ENCODE data around the gene CCDC97. TPM values are rescaled to one million over a fixed set of nuclear protein-coding genes. Genes with fewer than 3 reads are reported as not detected.

The CCDC97 gene
- total RNA-seq, 1 donor from 2014 or later = 14.6 TPM

DNA sequence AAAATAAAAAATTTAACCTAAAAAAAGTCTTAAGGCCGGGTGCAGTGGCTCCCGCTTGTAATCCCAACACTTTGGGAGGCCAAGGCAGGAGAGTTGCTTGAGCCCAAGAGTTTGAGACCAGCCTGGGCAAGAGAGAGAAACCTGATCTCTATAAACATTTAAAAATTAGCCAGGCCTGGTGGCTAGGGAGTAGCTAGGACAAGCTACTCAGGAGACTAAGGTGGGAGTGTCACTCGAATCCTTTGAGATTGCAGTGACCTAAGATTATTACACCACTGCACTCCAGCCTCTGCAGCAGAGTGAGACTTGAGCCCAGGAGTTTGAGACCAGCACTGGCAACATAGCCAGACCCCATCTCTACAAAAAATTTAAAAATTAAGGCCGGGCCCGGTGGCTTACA, 1.1 kb downstream of the CCDC97 start:
- no peak for ATAC-seq
- intact Hi-C loops (cut with DNase I) = no loop called here

DNA sequence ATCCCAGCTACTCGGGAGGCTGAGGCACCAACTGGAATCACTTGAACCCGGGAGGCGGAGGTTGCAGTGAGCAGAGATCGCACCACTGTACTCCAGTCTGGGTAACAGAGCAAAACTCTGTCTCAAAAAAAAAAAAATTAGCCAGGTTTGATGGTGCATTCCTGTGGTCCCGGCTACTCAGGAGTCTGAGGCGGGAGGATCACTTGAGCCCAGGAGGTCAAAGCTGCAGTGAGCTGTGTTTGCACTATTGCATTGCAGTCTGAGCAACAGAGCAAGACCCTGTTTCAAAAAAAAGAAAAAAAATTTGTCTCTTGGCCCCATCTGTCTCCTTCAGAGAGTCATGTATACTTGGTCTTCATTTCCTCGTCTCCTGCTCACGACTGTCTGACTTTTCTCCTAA, 1.6 kb downstream of the CCDC97 start:
- ATAC-seq = no peak
- intact Hi-C loops (cut with DNase I) = no loop called here

More for the DNA sequence above, 1.1 kb downstream of the CCDC97 start:
- no peak for DNase-seq (ENCODE audit: missing footprints)

DNA sequence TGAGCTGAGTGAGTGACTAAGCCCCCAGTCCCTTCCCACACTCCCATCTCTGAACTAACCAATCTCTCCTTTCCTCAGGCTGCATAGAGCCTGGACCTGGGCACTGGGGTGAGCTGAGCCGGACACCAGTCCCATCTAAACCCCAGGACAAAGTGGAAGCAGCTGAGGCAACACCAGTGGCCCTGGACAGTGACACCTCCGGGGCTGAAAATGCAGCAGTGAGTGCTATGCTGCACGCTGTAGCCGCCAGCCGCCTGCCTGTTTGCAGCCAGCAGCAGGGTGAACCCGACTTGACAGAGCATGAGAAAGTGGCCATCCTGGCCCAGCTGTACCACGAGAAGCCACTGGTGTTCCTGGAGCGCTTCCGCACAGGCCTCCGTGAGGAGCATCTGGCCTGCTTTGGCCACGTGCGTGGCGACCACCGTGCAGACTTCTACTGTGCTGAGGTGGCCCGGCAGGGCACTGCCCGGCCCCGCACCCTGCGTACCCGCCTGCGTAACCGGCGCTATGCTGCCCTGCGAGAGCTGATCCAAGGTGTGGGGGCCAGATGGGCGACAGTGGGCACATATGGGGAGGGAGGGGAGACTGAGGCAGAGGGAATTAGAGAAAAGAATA, 6.4 kb downstream of the CCDC97 start:
- intact Hi-C loops (cut with DNase I) = no loop called here
- DNase-seq (ENCODE audit: missing footprints) (no peak), ATAC-seq (no peak)

More for the DNA sequence above, 1.6 kb downstream of the CCDC97 start:
- no peak for DNase-seq (ENCODE audit: missing footprints)

DNA sequence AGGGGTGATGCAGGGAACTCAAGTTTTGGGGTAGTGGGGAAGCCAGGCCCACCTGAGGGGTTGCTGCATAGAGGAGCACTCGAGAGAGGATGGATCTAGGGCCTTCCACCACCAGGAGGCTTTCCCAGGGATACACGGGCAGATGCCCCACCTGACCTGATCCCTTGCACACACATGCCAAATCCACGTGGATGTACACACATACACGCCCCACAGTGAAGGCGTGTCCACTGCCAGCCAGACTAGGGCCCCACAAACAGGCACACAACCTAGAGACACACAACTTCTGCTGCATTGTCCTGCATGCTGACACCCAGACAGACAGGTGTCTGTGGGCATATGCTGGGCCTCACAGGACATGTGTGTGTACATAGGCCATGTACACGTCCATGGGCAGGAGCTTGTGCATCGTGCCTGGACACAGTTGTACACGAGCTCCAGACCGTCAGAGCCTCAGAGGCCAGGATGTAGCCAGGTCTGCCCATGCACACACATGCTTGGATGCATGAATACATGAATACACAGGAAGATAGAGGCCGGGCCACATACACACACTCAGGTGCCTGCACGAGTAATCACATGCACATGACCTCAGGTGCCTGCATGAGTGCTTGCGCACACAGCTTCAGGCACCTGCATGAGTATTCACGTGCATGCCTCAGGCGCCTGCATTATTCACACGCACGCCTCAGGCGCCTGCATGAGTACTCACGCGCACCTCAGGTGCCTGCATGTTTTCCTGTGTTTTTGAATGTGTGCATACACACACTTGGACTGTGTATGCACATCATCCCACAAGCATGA, 8.9 kb downstream of the CCDC97 start:
- no peak for DNase-seq (ENCODE audit: missing footprints)
- intact Hi-C loops (cut with DNase I) = no loop called here
- no peak for ATAC-seq

DNA sequence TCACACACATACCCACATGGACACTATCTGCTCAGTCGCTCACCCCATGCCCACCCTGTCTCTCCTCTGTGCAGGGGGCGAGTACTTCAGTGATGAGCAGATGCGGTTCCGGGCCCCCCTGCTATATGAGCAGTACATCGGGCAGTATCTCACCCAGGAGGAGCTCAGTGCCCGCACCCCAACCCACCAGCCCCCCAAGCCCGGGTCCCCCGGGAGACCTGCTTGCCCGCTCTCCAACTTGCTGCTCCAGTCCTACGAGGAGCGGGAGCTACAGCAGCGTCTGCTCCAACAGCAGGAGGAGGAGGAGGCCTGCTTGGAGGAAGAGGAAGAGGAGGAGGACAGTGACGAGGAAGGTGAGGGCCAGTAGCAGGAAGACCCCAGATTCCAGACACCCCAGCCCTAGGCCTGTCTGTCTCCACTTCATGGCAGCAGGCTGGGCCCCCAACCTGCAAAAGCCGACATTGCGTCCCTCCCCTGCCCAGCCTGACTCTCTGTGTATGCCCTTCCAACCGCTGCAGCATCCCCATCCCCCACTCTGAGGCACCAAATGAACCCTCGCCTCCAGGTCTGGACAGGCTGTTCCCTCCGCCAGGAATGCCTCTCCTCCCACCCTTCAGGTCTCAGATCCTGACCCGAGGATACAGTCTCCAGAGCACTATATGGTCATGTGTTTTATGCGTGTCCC, 9.7 kb downstream of the CCDC97 start:
- no peak for ATAC-seq
- intact Hi-C loops (cut with DNase I) = loop anchor here (5.0 kb wide), 1 partner anchor 113 kb away; no protein-coding TSS in a partner anchor
- DNase-seq (ENCODE audit: missing footprints) = no peak

DNA sequence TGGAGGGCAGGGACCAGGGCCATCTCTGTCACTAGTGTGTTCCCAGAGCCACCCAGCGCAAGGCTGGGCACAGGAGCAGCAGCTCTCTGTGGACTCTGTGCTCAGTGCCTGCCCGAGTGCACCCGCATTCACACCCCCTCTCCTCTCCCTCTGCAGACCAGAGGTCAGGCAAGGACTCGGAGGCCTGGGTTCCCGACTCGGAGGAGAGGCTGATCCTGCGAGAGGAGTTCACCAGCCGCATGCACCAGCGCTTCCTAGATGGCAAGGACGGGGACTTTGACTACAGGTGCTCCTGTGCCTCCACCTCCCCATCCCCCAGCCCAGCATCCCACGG, 10.2 kb downstream of the CCDC97 start:
- no peak for ATAC-seq
- intact Hi-C loops (cut with DNase I) = loop anchor here (5.0 kb wide), 1 partner anchor 112 kb away; no protein-coding TSS in a partner anchor
- no peak for DNase-seq (ENCODE audit: missing footprints)

DNA sequence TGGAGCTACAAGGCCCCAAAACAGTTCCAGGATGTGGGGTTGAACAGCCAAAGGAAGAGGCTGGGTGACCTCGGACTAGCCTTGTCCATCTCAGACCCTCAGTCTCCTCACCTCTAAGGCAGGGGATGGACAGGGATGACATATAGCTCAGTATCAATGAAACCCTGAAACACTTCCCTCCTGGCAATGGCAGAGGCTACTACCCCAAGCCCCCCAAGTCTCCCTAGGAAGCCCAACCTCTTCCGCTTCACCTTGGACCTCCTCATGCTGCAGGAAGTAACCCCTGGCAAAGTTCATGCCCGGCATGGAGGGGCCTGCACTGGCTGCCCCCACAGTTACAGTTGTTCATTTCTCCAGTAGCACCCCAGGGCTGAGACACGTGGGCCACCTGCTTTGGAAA, 10.6 kb downstream of the CCDC97 start:
- ATAC-seq = no peak
- intact Hi-C loops (cut with DNase I) = loop anchor here (5.0 kb wide), 1 partner anchor 112 kb away; no protein-coding TSS in a partner anchor
- no peak for DNase-seq (ENCODE audit: missing footprints)

DNA sequence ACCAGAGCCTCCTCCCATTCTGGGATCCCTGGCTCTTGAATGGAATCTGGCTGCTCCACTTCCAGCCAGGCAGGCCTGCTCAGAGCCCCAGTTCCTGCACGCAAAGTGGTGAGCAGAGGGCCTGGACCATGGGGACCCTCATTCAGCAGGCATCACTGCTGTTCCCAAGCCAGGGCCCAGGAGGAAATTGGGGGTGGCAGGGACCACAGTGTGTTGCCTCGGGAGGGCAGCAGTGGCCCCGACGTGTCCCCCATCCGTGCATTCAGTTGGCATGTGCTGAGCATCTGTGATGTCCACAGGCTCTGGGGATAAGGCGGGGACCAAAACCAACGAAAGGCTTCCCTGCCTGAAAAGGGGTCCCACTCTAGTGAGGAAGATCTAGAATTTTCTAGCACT, 11.2 kb downstream of the CCDC97 start:
- DNase-seq (ENCODE audit: missing footprints) (no peak), ATAC-seq (no peak)
- intact Hi-C loops (cut with DNase I) = loop anchor here (5.0 kb wide), 1 partner anchor 111 kb away; no protein-coding TSS in a partner anchor

DNA sequence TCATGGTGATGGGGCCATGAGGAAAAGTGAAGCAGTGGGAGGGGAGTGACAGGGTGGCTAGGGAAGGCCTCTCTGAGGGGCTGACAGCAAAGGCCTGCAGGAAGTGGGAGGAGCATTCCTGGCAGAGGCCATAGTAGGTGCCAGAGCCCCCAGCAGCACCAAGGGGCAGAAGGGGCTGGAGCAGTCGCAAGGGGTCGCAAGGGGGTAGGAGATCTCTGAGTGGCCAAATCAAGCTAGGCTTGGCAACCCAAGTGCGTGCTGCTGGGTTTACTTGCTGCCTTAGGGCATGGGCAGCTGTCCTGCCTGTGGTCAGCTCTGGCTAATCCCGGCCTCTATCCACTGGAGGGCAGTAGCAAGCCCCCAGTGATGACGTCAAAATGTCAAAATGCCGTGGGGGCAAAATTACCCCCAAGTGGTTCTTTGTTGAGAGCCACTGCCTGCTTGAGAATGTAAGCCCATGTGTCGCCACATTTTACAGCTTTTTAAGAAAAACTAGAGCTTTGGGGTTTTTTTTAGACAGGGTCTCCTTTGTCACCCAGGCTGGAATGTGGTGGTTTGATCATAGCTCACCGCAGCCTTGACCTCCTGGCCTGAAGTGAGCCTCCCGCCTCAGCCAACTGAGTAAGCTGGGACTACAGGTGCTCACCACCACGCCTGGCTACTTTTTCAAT, 11.8 kb downstream of the CCDC97 start:
- intact Hi-C loops (cut with DNase I) = loop anchor here (5.0 kb wide), 1 partner anchor 111 kb away; no protein-coding TSS in a partner anchor
- no peak for ATAC-seq
- peak; percentile 76 for DNase-seq (ENCODE audit: missing footprints)

DNA sequence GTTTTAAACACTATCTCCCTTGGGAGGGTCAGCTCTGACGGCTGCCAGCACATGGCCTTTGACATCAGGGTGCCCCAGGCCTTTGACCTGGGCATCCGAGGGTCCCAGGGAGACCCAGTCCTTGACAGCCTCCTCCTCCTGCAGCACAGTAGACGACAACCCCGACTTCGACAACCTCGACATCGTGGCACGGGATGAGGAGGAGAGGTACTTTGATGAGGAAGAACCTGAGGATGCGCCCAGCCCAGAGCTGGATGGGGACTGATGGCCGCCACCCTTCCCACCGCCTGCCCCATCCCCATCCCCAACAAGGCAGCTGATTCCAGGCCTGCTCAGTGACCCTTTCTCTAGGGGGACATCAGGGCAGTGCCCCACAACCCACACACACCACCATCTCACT, 12.5 kb downstream of the CCDC97 start:
- intact Hi-C loops (cut with DNase I) = loop anchor here (5.0 kb wide), 1 partner anchor 110 kb away; no protein-coding TSS in a partner anchor
- ATAC-seq = no peak
- DNase-seq (ENCODE audit: missing footprints) = no peak

DNA sequence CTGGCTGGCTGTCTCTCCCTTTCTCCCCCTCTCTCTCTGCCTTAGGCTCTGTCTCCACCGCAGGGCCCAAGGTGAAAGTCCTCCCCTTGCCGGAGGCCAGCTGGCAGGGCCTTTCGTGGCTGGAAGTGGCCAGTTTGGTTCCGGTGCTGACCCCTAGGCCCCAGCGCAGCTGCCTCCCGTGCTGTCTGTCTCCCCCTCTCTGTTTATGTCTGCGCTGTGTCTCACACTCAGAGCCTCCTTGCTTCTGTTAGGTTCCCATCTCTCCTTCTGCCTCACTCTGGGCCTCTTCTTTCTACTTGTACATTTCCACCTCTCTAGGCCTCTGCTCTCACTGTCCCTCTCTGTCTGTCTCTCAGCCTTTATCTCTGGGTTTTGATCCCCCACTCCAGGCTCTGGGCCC, 13.1 kb downstream of the CCDC97 start:
- intact Hi-C loops (cut with DNase I) = loop anchor here (5.0 kb wide), 1 partner anchor 109 kb away; no protein-coding TSS in a partner anchor
- DNase-seq (ENCODE audit: missing footprints) = no peak
- ATAC-seq = no peak

DNA sequence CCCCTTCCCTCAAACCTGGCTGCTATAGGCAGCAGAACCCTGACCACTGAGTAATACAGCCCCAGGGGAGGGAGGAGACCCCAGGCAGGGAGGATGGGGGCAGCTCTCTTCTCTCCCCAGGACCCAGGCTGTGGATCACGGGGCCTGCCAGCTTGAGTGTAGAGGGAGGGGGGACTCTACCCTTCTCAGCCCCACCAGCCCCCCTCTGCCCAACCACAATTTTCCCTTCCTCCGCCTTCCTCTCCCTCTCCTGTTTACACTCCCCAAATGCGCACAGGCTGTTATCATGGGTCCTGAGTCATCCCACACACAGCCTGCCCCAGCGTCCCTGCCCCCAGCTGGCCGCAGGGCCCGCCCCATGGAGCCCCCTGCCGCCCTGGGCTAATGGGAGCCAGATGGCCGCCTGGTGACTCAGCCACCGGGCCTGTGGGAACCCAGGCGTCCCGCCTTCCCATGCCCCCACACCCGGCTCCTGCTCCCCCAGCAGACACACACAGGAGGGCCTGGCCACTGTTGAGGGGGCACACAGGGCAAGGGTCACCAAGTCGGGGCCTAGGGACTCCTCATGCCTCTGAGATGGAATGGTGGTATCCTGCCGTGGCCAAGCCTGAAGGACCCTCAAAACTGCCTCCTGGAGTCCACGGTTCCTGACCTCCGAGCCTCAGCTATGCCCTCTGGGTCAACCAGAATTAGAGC, 13.6 kb downstream of the CCDC97 start:
- ATAC-seq = peak; percentile 57
- DNase-seq (ENCODE audit: missing footprints) = peak; percentile 77
- intact Hi-C loops (cut with DNase I) = loop anchor here (5.0 kb wide), 1 partner anchor 109 kb away; no protein-coding TSS in a partner anchor

DNA sequence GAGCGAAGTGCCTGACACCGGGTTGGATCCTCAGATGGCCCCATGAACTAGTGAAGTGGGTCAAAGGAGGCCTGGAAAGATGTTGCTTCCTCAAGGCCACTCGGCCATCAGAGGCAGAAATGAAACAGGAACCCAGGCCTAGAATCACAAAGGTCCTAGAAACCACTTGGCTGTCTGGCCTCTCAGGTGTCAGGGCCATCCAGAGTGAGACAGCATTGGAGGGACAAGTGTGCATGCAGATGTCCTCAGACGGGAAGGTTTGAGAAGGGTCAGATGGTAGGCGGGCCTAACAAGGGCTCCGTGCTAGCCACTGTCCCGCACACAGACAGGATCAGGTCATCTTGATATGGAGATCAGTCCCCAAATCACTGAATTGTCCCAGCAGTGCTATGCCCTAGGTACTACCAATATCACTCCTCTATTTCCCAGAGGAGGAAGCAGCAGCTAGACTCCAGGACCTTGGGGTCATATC, 14.3 kb downstream of the CCDC97 start:
- DNase-seq (ENCODE audit: missing footprints) = no peak
- intact Hi-C loops (cut with DNase I) = loop anchor here (5.0 kb wide), 1 partner anchor 108 kb away; no protein-coding TSS in a partner anchor
- no peak for ATAC-seq

DNA sequence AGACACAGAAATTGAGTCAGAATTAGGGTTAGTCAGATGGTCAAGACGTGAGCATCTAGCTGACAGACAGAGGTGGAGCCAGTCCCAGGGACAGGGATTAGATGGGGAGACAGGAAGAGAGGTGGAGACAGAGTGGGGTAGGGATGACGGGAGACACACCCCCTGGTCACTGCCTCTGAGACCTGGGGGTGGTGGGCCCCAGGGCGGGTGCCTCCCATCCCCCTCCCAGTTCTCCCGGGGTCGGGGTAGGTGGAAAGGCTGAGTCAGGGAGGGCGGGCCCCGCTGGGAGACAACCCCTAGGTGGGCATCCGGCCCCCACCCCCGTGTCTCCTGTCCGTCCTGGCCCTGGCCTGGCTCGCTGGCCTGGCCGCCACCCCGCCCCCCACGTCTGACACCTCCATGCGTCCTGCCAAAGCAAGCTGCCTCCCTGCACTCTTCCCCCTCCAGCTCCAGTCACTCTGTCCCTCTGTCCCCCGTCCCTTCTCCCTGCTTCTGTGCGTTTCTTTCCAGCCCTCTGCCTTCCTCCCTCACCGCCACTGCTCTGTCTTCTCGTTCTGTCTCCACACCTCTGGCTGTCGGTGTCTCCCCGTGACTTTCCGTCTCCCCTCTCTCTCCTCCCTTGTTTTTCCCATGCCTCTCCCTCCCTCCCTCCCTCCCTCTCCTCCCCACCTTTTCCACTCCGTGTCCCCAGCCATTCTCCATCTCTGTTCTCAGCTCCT, 15.1 kb downstream of the CCDC97 start:
- ATAC-seq (peak; percentile 29), DNase-seq (ENCODE audit: missing footprints) (peak; percentile 82)
- intact Hi-C loops (cut with DNase I) = loop anchor here (1.0 to 5.0 kb wide), 2 partner anchors 26 to 107 kb away; no protein-coding TSS in a partner anchor

DNA sequence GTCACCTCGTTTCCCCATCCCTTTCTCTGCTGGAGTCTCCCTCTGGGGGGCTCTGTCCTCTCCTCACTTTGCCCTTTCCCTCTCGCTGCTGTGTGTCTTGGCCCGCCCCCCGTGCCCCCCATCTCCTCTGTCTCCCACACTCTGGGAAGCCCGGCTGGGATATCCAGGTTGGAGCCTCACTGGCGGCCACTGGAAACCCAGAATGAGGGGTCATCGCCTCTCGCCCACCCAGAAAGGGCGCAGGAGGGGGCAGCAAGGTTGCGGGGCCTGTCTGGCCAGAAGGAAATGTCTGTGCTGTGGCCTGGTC, 15.6 kb downstream of the CCDC97 start:
- DNase-seq (ENCODE audit: missing footprints) = no peak
- no peak for ATAC-seq
- intact Hi-C loops (cut with DNase I) = loop anchor here (1.0 kb wide), 1 partner anchor 26 kb away; no protein-coding TSS in a partner anchor

DNA sequence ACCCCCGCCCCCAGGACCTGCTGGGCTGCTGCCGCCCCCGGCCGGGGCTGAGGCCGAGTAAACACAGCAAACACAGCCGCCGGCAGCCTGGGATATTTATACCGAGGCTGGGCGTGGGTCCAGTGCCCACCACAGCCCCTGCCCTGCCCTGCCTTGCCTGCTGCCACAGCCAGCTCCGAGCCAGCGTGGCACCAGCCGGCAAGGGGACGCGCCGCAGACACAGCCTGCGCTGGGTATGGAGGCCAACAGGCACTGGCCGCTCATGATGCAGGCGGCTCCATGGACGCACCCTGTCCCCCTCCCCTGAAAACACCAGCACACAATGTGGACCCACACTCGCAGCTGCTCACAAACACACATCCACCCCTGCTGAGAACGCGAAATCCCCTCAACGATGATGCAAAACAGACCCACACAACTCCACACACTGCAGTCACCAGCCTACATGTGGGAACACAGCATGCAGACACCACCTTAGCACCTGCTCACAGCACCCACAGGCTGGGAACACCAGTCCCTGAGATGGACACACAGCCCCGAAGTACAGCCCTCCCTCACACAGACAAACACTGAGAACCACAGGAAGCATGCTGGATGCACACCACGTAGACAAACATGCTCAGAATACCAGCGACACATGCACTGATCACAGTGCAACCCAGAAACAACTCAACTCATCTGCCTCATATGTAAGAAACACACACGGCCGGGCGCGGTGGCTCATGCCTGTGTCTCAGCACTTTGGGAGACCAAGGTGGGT, 16.2 kb downstream of the CCDC97 start:
- DNase-seq (ENCODE audit: missing footprints) (peak; percentile 84), ATAC-seq (peak; percentile 5)
- intact Hi-C loops (cut with DNase I) = loop anchor here (1.0 kb wide), 1 partner anchor 25 kb away; no protein-coding TSS in a partner anchor

DNA sequence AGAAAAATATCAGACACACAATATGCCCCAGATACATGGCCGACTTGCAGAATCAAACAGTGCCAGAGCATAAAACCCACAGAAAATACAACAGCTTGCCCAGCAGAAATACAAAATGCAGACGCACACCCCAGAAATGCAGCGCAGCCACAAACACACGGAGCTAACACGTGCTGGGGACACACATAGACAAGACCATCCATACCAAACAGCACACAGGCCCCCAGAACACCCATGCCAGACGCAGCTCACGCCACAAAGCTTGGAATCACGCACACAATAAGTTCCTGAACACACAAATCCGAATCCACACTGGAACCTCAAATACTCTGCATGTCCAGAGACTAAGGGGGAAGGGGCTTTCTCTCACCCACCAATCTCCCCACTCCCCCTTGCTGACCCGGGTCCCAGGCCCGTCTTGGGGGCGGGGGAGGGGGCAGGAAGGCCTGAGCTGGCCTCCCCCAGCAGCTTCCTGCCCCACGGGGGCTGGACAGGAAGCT, 17.2 kb downstream of the CCDC97 start:
- ATAC-seq = no peak
- DNase-seq (ENCODE audit: missing footprints) = no peak
- intact Hi-C loops (cut with DNase I) = no loop called here
